HCT116 (cell line): ENCODE measurements around the gene SMIM33. TPM values are rescaled to one million over a fixed set of nuclear protein-coding genes. Genes with fewer than 3 reads are reported as not detected.

Experiments used
- ATAC-seq: fragments of 200-7000 bp; cut with Tn5 transposase; 2 replicates; pipeline ENCODE4 v1.9.1; 2020; ENCODE audit warnings: mild to moderate bottlenecking, moderate library complexity
- BruUV-seq: library from RNA; stranded (reverse); fragments of 400-500 nt; replicated peaks from 2 replicates; lab custom pipeline; 2021; lab: Mats Ljungman, UMichigan
- CTCF ChIA-PET: fragments of 300-600 bp; sonication (Branson Sonifier 250); formaldehyde crosslinking; loops from one replicate; lab custom pipeline; 2021; ENCODE audit warnings: antibody characterized with exemption; lab: Charles Lee
- POLR2A ChIA-PET: fragments of 300-600, 350-600 bp; sonication (Branson Sonifier 250); formaldehyde crosslinking; loops from one replicate; lab custom pipeline; 2021; ENCODE audit warnings: antibody characterized with exemption; lab: Charles Lee
- RAD21 ChIA-PET, 2 experiments: fragments of 300-600 bp; sonication (Branson Sonifier 250); formaldehyde crosslinking; loops; one replicate each; lab custom pipeline; 2023; ENCODE audit warnings: low total read pairs in 2 of 2; ENCODE audit not compliant: uncharacterized antibody in 2 of 2, unreplicated experiment in 2 of 2, low non-redundant PET in 1 of 2; lab: Charles Lee
- DNase-seq: peaks from one replicate; pipeline ENCODE4 v3.0.0-alpha.2; 2010; ENCODE audit warnings: low read depth, low spot score
- H2AFZ ChIP-seq: fragments of 200-600 bp; shearing (Covaris generic), sonication (generic); 2 replicates; pipeline ENCODE4 v1.6.1; 2017; ENCODE audit warnings: low read depth, mixed run types, mixed read lengths, antibody characterized with exemption, low read length; ENCODE audit not compliant: poor library complexity, severe bottlenecking
- H3K27ac ChIP-seq: 2 replicates; pipeline ENCODE4 v1.5.1; 2012; ENCODE audit warnings: low read depth, low read length
- H3K27me3 ChIP-seq: fragments of 200-600 bp; sonication (generic); 2 replicates; pipeline ENCODE4 v1.6.1; 2016; ENCODE audit warnings: mixed run types, low read length, mixed read lengths; ENCODE audit not compliant: insufficient read depth
- H3K36me3 ChIP-seq, 2 experiments: fragments of 200-500 bp in 1 of 2; fragments of 200-600 bp in 1 of 2; sonication (Bioruptor generic) in 1 of 2; sonication (generic) in 1 of 2; 2 replicates each; pipeline versions ENCODE4 v1.5.1 to v1.6.1; 2014 to 2016; ENCODE audit warnings: low read length in 2 of 2, inconsistent platforms in 1 of 2, mixed read lengths in 1 of 2, mixed run types in 1 of 2; ENCODE audit not compliant: insufficient read depth in 2 of 2, control insufficient read depth in 1 of 2
- H3K4me1 ChIP-seq, 2 experiments: fragments of 200-600 bp in 1 of 2; sonication (generic) in 1 of 2; 2 replicates each; pipeline versions ENCODE4 v1.5.1 to v1.6.1; 2012 to 2017; ENCODE audit warnings: low read length in 2 of 2, inconsistent platforms in 1 of 2, mild to moderate bottlenecking in 1 of 2, mixed read lengths in 1 of 2, mixed run types in 1 of 2, moderate library complexity in 1 of 2; ENCODE audit not compliant: insufficient read depth in 2 of 2, control insufficient read depth in 1 of 2
- H3K4me2 ChIP-seq: fragments of 200-600 bp; sonication (generic); 2 replicates; pipeline ENCODE4 v1.6.1; 2017; ENCODE audit warnings: mixed run types, low read length, mixed read lengths
- H3K4me3 ChIP-seq, 2 experiments: fragments of 200-600 bp in 1 of 2; sonication (generic) in 1 of 2; replicated peaks in 1 of 2; 2 replicates each; pipeline ENCODE4 v1.5.1; 2011 to 2016; ENCODE audit warnings: low read length in 2 of 2, control low read depth in 1 of 2, low read depth in 1 of 2, mild to moderate bottlenecking in 1 of 2, mixed read lengths in 1 of 2, mixed run types in 1 of 2
- H3K79me2 ChIP-seq: fragments of 200-600 bp; sonication (generic); 2 replicates; pipeline ENCODE4 v1.6.1; 2017; ENCODE audit warnings: mild to moderate bottlenecking, mixed run types, low read length, moderate library complexity, mixed read lengths; ENCODE audit not compliant: insufficient read depth
- H3K9ac ChIP-seq: fragments of 200-600 bp; sonication (generic); 2 replicates; pipeline ENCODE4 v1.6.1; 2016; ENCODE audit warnings: low read length, mixed read lengths
- H3K9me2 ChIP-seq: fragments of 200-600 bp; sonication (generic), shearing (Covaris generic); 2 replicates; pipeline ENCODE4 v1.6.1; 2017; ENCODE audit warnings: mixed run types, mild to moderate bottlenecking, moderate library complexity; ENCODE audit not compliant: insufficient read depth
- H3K9me3 ChIP-seq, 2 experiments: fragments of 200-500 bp in 1 of 2; fragments of 200-600 bp in 1 of 2; sonication (Bioruptor generic) in 1 of 2; sonication (generic) in 1 of 2; 2 replicates each; pipeline ENCODE4 v1.6.1; 2014 to 2017; ENCODE audit warnings: low read length in 2 of 2, mixed read lengths in 2 of 2, inconsistent platforms in 1 of 2, low read depth in 1 of 2, mild to moderate bottlenecking in 1 of 2, mixed run types in 1 of 2, moderate library complexity in 1 of 2; ENCODE audit not compliant: control insufficient read depth in 1 of 2, insufficient read depth in 1 of 2
- H4K20me1 ChIP-seq: fragments of 200-600 bp; sonication (generic), shearing (Covaris generic); 2 replicates; pipeline ENCODE4 v1.6.1; 2017; ENCODE audit warnings: mixed run types, mild to moderate bottlenecking, moderate library complexity; ENCODE audit not compliant: insufficient read depth
- CBX3 ChIP-seq: IDR thresholded peaks from 2 replicates; pipeline ENCODE4 v1.6.1; 2012; ENCODE audit warnings: low read depth
- EGR1 ChIP-seq: IDR thresholded peaks from 2 replicates; pipeline ENCODE4 v1.6.1; 2012; ENCODE audit warnings: low read depth
- ELF1 ChIP-seq: IDR thresholded peaks from 2 replicates; pipeline ENCODE4 v1.6.1; 2012; ENCODE audit warnings: low read depth, borderline replicate concordance
- JUND ChIP-seq: IDR thresholded peaks from 2 replicates; pipeline ENCODE4 v1.6.1; 2012
- SP1 ChIP-seq: IDR thresholded peaks from 2 replicates; pipeline ENCODE4 v1.6.1; 2012; ENCODE audit warnings: low read depth
- TCF7L2 ChIP-seq: IDR thresholded peaks from 2 replicates; pipeline ENCODE4 v1.7.0; 2011; ENCODE audit warnings: borderline replicate concordance, inconsistent platforms; ENCODE audit not compliant: insufficient read depth, insufficient read length; ENCODE audit errors: extremely low read depth
- YY1 ChIP-seq: IDR thresholded peaks from 2 replicates; pipeline ENCODE4 v1.6.1; 2011; ENCODE audit warnings: low read length, low read depth, moderate library complexity, mild to moderate bottlenecking; ENCODE audit not compliant: insufficient replicate concordance; ENCODE audit errors: extremely low read depth
- ZNF274 ChIP-seq: fragments of 200-500 bp; sonication (Bioruptor generic); IDR thresholded peaks from 2 replicates; pipeline ENCODE4 v1.6.1; 2014; ENCODE audit warnings: mild to moderate bottlenecking, low read depth, low read length, inconsistent platforms
- intact Hi-C: fragments of 100-400 bp; cut with micrococcal nuclease; formaldehyde crosslinking; loops from 2 replicates; pipeline ENCODE4 v1.10.0; 2022
- total RNA-seq: library from RNA; stranded (reverse); gene quantifications from one replicate; pipeline ENCODE4 v1.2.1, GENCODE V29; 2021; ENCODE audit not compliant: unreplicated experiment
- TF ChIP-seq, protein P1 (sequence below), 3 experiments: fragments of 200-600 bp in 1 of 3; sonication (generic) in 1 of 3; IDR thresholded peaks in 2 of 3; conservative IDR thresholded peaks in 1 of 3; 2 replicates each; pipeline ENCODE4 v1.5.1; 2012 to 2017; ENCODE audit warnings: low read depth in 2 of 3, low read length in 2 of 3, antibody characterized with exemption in 1 of 3, borderline replicate concordance in 1 of 3, control low read depth in 1 of 3, mild to moderate bottlenecking in 1 of 3, mixed read lengths in 1 of 3, mixed run types in 1 of 3, moderate library complexity in 1 of 3; ENCODE audit not compliant: insufficient read depth in 1 of 3
- TF ChIP-seq, protein P2 (sequence below): IDR thresholded peaks from 2 replicates; pipeline ENCODE4 v1.6.1; 2011; ENCODE audit warnings: mild to moderate bottlenecking, low read length, moderate library complexity; ENCODE audit not compliant: insufficient replicate concordance; ENCODE audit errors: extremely low read depth
- TF ChIP-seq, protein P3 (sequence below): IDR thresholded peaks from 2 replicates; pipeline ENCODE4 v1.6.1; 2012

Gene SMIM33
- total RNA-seq, 1 experiment from 2014 or later, result not detected

DNA sequence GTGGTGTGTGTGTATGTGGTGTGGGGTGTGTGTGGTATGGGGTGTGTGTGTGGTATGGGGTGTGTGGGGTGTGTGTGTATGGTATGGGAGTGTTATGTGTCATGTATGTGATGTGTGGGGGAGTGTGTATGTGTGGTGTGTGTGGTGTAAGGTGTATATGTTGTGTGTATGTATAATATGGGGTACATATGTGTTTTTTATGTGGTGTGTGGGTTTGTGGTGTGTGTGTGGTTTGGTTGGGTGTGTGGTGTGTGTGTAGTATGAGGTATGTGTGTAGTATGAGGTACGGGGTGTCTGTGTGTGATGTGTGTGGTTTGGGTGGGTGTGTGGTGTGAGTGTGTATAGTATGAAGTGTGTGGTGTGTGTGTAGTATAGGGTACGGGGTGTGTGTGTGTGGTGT lies 19.6 kb upstream of the SMIM33 start:
- no TSS peak for BruUV-seq

DNA sequence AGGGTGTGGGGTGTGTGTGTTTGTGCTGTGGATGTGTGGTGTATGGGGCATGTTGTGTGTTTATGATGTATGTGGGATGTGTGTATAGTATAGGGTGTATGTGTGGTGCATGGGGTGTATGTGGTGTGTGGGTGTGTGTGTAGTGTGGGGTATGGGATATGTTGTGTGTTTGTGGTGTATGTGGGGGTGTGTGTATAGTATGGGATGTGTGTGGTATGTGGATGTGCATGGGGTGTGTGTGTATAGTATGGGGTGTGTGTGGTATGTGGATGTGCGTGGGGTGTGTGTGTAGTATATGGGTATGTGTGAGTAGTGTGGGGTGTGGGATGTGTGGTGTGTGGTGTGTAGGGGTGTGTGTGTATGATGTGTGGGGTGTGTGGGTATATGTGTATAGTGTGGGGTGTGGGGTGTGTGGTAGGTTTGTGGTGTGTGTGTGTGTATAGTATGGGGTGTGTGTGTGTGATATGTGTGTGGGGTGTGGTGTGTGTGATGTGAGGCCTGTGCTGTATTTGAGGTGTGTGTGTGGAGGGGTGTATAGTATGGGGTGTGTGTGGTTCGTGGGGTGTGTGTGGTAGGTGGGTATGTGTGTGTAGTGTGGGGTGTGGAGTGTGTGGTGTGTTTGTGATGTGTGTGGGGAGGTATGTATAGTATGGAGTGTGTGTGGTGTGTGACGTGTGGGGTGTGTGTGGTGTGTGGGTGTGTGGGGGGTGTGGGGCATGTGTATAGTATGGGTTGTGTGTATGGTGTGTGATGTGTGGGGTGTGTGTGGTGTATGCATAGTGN lies 18.7 kb upstream of the SMIM33 start:
- CTCF ChIA-PET, result no interaction called here
- Histone ChIP-seq H3K27me3 (no peaks in the 10 kb centered on the region), H2AFZ (no peak overlapping the region), H3K79me2 (no peaks in the 10 kb centered on the region), H3K4me3 (no peak overlapping the region), H3K4me2 (no peak overlapping the region), H4K20me1 (no peaks in the 10 kb centered on the region), H3K27ac (no peak overlapping the region), H3K9me3 (no peaks in the 10 kb centered on the region), H3K36me3 (no peaks in the 10 kb centered on the region), H3K9ac (no peak overlapping the region), H3K9me2 (no peaks in the 10 kb centered on the region), H3K4me1 (no peaks in the 10 kb centered on the region)
- intact Hi-C loops, result no loop called here
- BruUV-seq, result no TSS peak
- RAD21 ChIA-PET, result no interaction called here
- ATAC-seq (no peak), DNase-seq (no peak)
- POLR2A ChIA-PET, result no interaction called here
- TF ChIP-seq TCF7L2 (no peak), ZNF274 (no peak), SP1 (no peak), CBX3 (no peak), ELF1 (no peak), JUND (no peak), YY1 (no peak), EGR1 (no peak)
- TF ChIP-seq, protein P1, sequence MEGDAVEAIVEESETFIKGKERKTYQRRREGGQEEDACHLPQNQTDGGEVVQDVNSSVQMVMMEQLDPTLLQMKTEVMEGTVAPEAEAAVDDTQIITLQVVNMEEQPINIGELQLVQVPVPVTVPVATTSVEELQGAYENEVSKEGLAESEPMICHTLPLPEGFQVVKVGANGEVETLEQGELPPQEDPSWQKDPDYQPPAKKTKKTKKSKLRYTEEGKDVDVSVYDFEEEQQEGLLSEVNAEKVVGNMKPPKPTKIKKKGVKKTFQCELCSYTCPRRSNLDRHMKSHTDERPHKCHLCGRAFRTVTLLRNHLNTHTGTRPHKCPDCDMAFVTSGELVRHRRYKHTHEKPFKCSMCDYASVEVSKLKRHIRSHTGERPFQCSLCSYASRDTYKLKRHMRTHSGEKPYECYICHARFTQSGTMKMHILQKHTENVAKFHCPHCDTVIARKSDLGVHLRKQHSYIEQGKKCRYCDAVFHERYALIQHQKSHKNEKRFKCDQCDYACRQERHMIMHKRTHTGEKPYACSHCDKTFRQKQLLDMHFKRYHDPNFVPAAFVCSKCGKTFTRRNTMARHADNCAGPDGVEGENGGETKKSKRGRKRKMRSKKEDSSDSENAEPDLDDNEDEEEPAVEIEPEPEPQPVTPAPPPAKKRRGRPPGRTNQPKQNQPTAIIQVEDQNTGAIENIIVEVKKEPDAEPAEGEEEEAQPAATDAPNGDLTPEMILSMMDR (IDR thresholded peaks at IDR 0.05 in 2 of 3, conservative IDR thresholded peaks at IDR 0.05 in 1 of 3; ENCODE audit: borderline replicate concordance in 1 of 3, insufficient read depth in 1 of 3, low read depth in 2 of 3, low read length in 2 of 3), result no peak
- TF ChIP-seq, protein P2, sequence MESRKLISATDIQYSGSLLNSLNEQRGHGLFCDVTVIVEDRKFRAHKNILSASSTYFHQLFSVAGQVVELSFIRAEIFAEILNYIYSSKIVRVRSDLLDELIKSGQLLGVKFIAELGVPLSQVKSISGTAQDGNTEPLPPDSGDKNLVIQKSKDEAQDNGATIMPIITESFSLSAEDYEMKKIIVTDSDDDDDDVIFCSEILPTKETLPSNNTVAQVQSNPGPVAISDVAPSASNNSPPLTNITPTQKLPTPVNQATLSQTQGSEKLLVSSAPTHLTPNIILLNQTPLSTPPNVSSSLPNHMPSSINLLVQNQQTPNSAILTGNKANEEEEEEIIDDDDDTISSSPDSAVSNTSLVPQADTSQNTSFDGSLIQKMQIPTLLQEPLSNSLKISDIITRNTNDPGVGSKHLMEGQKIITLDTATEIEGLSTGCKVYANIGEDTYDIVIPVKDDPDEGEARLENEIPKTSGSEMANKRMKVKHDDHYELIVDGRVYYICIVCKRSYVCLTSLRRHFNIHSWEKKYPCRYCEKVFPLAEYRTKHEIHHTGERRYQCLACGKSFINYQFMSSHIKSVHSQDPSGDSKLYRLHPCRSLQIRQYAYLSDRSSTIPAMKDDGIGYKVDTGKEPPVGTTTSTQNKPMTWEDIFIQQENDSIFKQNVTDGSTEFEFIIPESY, result no peak
- TF ChIP-seq, protein P3, sequence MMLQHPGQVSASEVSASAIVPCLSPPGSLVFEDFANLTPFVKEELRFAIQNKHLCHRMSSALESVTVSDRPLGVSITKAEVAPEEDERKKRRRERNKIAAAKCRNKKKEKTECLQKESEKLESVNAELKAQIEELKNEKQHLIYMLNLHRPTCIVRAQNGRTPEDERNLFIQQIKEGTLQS, result no peak

More for the DNA sequence above, 19.6 kb upstream of the SMIM33 start:
- Histone ChIP-seq H2AFZ (no peak overlapping the region), H3K9ac (no peak overlapping the region), H3K4me3 (no peak overlapping the region), H3K27ac (no peak overlapping the region), H3K27me3 (no peaks in the 10 kb centered on the region), H3K36me3 (no peaks in the 10 kb centered on the region), H3K4me1 (no peaks in the 10 kb centered on the region), H4K20me1 (no peaks in the 10 kb centered on the region), H3K9me3 (no peaks in the 10 kb centered on the region), H3K79me2 (no peaks in the 10 kb centered on the region), H3K4me2 (no peak overlapping the region), H3K9me2 (no peaks in the 10 kb centered on the region)
- ChIA-PET CTCF (no interaction called here), RAD21 (no interaction called here), POLR2A (no interaction called here)
- ATAC-seq, result no peak
- intact Hi-C loops, result no loop called here
- DNase-seq, result no peak
- TF ChIP-seq CBX3, result no peak
- TF ChIP-seq ELF1, result no peak
- no peak for TF ChIP-seq YY1
- TF ChIP-seq, protein P3, result no peak
